Bronchus fibroblast of lung (primary cell): ENCODE data around the gene PLEKHA1. TPM values are rescaled to one million over a fixed set of nuclear protein-coding genes. Genes with fewer than 3 reads are reported as not detected.

Experiments
- total RNA-seq: library from RNA; depleted of rRNA; stranded (reverse); fragments of >200 nt; gene quantifications from 2 replicates; pipeline ENCODE4 v1.2.3, GENCODE V29; 2015

PLEKHA1 gene
- total RNA-seq: 7.7 and 9.8 TPM in 2 replicates

DNA sequence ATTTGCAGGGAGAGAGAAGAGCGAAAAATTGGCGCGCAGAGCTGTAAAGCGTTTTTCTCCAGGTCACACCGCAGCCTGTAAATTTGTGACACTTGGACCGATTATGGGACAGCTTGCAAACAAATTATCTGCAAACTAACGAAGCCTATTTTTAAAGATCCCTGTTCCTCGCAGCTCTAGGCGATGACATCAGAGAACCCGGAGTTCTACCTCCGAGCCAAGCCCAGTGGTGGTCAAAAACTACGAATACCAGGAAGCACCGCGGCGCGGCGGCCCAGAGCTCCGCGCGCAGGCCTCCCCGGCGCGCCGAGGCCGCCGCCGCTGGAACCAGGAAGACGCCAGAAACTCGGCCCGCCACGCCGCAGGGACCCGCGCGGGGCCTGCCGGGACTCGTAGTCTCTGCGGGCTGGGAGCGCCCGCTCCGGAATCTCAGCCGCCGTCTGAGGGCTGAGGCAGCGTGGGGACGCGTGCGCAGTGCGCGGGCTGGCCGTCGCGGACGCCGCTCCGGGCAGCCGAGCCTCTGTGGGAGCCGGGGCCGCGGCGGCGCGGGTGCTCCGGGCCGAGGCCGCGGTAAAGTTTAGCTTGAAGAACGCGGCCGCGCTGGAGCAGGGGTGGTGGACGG is at the start of gene PLEKHA1:
Gene PLEKHA1, plus strand, starts transcription at position 472 of the 622 bp plus-strand sequence. CDS start 18,493 bp downstream, outside the sequence.

DNA sequence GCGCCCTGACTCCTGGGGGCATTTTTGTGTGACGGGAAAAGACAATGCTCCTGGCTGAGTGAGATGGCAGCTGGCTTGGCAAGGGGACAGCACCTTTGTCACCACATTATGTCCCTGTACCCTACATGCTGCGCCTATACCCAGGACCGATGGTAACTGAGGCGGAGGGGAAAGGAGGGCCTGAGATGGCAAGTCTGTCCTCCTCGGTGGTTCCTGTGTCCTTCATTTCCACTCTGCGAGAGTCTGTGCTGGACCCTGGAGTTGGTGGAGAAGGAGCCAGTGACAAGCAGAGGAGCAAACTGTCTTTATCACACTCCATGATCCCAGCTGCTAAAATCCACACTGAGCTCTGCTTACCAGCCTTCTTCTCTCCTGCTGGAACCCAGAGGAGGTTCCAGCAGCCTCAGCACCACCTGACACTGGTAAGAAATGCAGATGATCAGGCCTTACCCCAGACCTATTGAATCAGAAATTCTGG is 80.1 kb downstream of the PLEKHA1 start, which contains the start of gene ARMS2:
Gene ARMS2, plus strand, starts transcription at position 51 of the 478 bp plus-strand sequence. Its CDS starts 75 bp downstream, at position 126.

DNA sequence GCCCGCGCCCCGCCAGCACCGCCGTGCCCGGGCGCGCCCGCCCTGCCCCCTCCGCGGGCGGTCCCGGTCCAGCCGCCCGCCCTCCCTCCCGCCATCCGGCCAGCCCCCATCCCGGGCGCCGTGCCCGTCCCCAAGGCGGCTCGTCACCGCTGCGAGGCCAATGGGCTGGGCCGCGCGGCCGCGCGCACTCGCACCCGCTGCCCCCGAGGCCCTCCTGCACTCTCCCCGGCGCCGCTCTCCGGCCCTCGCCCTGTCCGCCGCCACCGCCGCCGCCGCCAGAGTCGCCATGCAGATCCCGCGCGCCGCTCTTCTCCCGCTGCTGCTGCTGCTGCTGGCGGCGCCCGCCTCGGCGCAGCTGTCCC is 86.8 kb downstream of the PLEKHA1 start, which contains the start of gene HTRA1:
Gene HTRA1, plus strand, starts transcription at position 187 of the 362 bp plus-strand sequence. Its CDS starts 100 bp downstream, at position 287.

Other genes starting within 250 kb of the PLEKHA1 start
- not detected in 2 replicates for gene BTBD16, start 103.4 kb upstream of the PLEKHA1 start, total RNA-seq
- not detected in 2 replicates for gene ARMS2, start 79.9 kb downstream of the PLEKHA1 start, total RNA-seq
- gene HTRA1, start 86.8 kb downstream of the PLEKHA1 start, total RNA-seq: 57.0 and 62.6 TPM in 2 replicates
- not detected in 2 replicates for gene DMBT1, start 186.0 kb downstream of the PLEKHA1 start, total RNA-seq